A673 (cell line): Measurements from ENCODE around the gene PLP1.

Experiments used
- EZH2 ChIP-seq: fragments of 200-600 bp; sonication (generic); IDR thresholded peaks from 2 replicates; pipeline ENCODE4 v1.6.1; 2017; ENCODE audit warnings: borderline replicate concordance, low read depth, mild to moderate bottlenecking, mixed read lengths, antibody characterized with exemption, low read length; ENCODE audit not compliant: poor library complexity, severe bottlenecking
- TF ChIP-seq, protein P1 (sequence below): fragments of 300-800, 200-600 bp; sonication (generic); conservative IDR thresholded peaks from 2 replicates; pipeline ENCODE4 v1.5.1; 2017; ENCODE audit warnings: low read depth, mild to moderate bottlenecking, antibody characterized with exemption, low read length, moderate library complexity, mixed read lengths

DNA sequence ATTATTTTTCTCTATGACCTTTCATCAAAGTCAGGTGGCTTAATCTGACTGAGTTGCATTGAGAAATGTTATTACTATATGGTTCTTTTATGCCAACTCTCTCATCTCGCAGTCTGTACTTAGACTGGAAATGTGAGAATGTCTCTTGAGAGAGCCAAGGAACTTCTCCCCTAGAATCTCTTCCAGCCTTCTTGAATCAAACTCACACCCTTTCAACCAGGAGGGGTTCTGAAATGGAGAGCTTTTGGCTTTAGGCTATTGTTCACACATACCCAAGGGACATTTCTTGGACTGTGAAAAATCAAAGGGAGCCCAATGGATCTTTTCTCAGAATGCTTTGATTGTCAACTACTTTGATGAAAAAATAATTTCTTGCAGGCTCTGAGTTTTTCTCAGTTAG lies 5.1 kb downstream of the PLP1 start:
- TF ChIP-seq, protein P1, sequence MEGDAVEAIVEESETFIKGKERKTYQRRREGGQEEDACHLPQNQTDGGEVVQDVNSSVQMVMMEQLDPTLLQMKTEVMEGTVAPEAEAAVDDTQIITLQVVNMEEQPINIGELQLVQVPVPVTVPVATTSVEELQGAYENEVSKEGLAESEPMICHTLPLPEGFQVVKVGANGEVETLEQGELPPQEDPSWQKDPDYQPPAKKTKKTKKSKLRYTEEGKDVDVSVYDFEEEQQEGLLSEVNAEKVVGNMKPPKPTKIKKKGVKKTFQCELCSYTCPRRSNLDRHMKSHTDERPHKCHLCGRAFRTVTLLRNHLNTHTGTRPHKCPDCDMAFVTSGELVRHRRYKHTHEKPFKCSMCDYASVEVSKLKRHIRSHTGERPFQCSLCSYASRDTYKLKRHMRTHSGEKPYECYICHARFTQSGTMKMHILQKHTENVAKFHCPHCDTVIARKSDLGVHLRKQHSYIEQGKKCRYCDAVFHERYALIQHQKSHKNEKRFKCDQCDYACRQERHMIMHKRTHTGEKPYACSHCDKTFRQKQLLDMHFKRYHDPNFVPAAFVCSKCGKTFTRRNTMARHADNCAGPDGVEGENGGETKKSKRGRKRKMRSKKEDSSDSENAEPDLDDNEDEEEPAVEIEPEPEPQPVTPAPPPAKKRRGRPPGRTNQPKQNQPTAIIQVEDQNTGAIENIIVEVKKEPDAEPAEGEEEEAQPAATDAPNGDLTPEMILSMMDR = no peak
- TF ChIP-seq EZH2 = no peak
